ENCODE results near the gene ZFAND3.

Gene ZFAND3

DNA sequence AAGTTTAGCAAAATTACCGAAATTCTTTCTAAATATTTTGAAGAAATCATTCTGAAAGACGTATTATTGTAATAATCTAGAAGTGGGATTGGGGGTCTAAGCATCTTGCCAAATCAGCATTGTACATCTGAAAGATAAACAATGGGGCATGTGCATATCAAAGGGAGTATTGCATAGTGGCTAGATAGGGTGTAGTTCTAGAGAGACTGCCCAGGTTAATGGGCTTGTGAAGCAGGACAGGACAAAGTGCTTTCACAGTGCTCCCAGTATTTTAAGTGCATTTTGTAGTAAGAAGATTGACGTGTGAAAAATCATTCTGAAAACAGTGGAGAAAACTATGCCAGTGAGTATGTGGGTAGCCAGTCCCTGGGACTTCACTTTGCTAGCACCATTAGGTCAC, 236.8 kb downstream of the ZFAND3 start:
- no peak for DNase-seq

DNA sequence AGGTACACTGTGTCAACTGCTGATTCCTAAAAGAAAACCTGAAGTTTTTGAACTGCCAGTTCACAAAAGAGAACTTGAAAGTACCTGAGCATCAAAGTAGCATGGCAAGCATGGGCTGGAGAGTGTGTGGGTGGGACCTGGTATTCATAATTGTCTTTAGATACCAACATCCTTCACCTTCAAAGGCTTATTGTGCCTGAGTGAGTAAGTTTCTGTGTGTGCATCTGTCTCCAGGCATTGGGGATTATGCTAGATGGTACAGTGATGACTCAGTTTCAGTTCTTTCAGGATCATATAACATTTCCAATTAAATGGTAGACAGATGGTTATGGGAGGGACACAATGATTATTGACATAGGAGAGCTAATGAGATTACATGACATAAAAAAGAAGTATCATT, 238.5 kb downstream of the ZFAND3 start:
- DNase-seq: peak; percentile 6

DNA sequence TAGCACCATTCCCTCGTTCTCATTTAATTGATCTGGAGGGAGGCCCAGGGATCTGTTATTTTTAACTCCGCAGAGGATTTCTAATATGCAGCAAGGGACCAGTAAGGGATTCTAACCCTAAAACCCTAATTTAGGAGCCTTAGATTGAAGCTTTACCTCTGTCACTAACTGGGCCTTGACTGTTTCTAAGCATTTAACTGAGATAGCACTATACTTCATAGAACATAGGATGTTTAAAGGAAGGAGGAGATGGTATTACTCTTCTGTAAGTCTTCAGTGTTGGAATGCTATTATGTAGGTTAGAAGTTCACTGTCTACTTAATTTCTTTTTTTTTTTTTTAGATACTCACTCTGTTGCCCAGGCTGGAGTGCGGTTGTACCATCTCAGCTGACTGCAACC, 242.5 kb downstream of the ZFAND3 start:
- no peak for DNase-seq

DNA sequence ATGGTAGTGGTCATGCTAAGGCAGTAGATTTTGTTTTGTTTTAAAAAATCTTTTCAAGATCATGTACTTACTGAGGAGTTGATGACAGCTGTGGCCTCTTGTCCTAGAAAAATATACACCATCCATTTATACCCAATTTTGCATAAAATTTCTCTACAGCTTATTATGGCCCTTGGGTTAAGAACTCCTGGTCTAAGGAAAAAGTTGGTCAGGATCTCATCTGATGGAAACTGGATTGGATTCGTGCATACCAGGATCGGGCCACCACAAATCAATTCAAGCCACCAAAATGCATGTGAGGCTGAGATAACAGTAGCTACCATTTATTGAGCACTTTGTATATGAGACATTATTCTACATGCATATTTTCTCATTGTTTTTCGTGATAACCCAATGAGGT, 244.4 kb downstream of the ZFAND3 start:
- no peak for DNase-seq

GRCh38 chr6:38064431-38064830, 244.9 kb downstream of the ZFAND3 start:
- no peak for DNase-seq

DNA sequence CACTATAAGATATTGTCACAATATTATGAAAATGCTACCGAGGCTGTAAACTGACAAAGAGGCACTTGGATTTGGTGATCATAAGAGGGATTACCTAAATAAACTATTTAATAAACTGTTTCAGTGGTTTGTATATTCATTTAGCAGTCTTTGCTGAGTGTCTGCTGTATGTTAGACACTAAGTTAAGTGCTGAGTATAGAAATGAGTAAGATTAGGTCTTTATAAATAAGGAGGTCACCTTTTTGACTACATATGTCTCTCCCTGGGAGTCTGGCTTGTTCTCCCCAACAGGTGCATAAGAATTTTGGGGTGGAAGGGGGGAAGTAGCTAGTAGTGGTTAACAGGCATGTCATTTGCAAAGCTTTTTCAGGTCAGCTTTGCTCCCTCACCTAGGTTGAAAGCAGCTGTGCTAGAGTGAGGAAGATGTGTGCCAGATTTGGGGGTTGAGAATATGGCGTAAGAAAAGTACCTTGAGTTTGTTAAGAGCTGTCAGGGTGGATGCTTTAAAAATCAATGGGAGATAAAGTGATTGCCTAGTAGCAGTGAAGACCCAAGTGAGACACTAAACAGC, 246.3 kb downstream of the ZFAND3 start:
- no peak for DNase-seq

GRCh38 chr6:38067263-38067980, 247.9 kb downstream of the ZFAND3 start:
- no peak for DNase-seq

GRCh38 chr6:38068854-38069590, 249.5 kb downstream of the ZFAND3 start:
- DNase-seq: no peak

- no peak for DNase-seq
These were observed 258.0 kb downstream of the ZFAND3 start for GRCh38 chr6:38077488-38078030.

DNA sequence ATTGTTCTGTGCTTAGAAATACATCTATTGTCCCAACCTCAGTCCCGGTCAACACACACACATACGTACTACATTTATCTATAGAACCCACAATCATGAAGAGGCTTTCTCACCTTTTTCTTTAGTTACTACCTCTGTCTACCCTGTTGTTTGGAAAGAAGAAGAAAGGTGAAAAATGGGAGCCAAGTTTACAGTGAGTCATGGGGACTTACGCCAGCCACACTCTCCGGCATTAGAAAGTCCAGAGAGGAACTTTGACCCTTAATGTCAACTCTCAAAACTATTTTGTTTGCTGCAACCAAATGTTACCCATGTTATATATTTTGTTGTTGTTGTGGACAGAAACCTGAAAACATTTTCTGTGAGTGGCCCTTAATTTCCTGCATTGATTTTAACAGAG, 259.1 kb downstream of the ZFAND3 start:
- no peak for DNase-seq

DNA sequence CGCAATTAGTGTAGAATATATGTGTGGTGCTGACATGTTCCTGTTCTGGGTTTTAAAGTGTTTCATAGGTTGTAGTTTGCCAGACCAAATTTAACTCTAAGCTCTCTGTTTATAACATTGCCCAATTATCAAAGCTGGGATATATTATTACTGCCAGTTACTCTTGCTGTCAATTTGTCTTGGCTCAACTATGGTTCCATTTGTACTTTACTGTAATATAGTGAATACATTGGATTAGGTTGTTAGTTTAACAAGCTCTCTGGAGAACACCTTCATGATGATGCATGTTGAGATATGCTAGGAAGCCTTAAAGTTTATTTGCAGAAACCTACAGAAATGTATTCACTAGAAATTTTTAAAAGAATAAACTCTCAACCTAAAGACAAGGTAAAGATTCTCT, 259.6 kb downstream of the ZFAND3 start:
- no peak for DNase-seq

GRCh38 chr6:38079537-38079936, 260.0 kb downstream of the ZFAND3 start:
- no peak for DNase-seq

- no peak for DNase-seq
These were observed 260.8 kb downstream of the ZFAND3 start for GRCh38 chr6:38080360-38080759.

DNA sequence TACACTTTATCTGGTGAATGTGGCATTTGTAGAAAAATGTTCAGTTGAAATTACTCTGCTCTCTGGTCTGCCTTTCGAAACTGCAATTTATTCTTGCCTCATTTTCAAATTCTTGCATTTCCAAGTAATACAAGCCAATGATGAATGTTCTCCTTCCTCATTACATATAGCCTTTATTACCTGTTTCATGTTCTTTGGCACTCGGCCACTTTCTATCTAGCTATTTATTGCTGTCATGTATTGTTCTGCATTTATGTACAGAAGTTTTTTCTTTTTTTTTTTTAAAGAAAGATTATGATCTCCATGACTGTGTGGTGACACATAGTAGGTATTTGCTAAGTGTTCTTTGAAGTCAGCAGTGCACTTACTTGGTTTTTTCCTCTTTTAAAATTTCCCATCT, 261.4 kb downstream of the ZFAND3 start:
- DNase-seq: no peak

- DNase-seq: no peak
These were observed 265.5 kb downstream of the ZFAND3 start for GRCh38 chr6:38085031-38085430.

DNA sequence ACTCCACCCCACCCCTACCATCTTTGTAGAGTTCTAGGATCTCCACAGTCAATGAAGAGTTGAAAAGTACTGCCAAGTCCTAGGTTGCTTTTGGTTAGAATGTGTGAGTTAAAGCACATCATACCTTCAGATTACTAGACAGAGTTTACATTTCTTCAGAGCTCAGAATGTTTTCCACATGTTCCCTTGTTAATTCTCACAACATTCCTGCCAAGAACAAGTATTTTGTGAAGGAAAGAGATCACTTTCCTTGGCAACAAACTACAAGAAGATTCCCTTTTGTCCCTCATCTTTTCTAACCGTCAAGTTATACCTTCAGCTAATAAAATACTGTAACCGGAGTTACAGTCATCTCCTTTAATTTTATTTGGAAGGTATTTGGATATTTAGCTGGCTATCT, 266.8 kb downstream of the ZFAND3 start:
- no peak for DNase-seq

DNA sequence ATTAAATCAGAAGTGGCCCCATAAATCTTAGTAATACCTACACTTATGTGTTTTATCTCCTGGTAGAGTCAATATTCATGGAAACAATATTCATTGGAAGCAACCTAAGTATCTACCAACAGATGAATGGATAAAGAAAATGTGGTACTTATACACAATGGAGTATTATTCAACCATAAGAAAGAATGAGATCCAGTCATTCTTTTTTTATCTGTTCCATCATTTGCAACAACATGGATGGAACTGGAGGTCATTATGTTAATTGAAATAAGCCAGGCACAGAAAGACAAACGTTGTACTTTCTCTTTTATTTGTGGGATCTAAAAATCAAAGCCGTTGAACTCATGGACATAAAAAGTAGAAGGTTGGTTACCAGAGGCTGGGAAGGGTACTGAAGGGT, 268.5 kb downstream of the ZFAND3 start:
- no peak for DNase-seq

GRCh38 chr6:38088829-38089228, 269.3 kb downstream of the ZFAND3 start:
- DNase-seq: no peak

DNA sequence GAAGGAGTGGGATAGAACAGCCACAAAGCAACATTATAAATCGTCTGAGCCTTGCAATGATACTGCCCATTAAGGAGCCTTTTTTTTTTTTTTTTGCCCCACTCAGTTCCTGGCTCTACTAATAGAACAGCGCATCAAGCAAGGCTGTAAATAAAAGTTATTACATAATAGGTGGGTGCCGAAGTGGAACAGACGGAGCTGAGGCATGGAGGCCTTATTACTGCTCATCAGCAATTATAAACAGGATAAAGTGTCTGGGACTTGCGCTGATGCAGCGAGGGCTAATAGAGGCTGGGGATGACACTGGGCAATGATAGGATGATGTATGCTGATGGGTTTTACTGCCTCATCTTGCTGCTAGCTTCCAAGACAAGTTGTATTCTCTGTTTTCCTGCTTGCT, 272.1 kb downstream of the ZFAND3 start:
- no peak for DNase-seq

DNA sequence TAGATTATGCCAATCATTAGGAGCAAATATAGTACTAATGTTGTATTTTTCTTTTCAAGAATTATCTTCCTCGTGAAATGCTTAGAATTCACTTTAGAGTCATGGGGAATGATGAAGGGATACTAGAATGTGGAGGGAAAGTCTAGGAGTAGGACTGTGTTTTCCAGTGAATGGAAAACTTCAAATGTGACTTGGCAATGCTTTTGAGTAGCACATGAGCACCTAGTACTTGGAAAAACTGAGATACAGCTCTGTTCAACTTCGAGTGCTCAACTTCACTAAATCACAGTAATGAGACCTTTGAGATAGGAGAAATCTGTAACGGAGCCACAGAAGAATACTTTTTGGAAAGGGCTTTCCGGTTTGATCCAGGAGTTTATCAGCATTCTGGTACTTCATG, 272.9 kb downstream of the ZFAND3 start:
- no peak for DNase-seq

DNA sequence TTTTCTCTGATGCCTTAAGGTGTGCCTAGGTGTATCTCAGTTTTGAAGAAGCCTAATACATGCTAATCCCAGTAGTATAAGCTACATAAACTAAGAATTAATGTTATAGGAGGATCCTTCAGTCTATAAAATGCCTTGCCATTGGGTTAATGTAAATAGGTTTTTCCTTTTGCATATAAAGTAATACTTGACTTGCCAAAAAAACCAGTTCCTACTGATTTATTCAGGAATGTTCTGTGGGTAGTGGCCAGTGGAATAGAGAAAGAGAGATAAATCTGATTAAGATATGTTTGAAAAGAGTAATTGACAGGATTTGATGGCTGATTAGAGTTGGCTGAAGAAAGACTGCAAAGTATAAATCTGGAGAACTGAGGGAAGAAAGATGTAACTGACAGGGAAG, 273.4 kb downstream of the ZFAND3 start:
- no peak for DNase-seq

DNA sequence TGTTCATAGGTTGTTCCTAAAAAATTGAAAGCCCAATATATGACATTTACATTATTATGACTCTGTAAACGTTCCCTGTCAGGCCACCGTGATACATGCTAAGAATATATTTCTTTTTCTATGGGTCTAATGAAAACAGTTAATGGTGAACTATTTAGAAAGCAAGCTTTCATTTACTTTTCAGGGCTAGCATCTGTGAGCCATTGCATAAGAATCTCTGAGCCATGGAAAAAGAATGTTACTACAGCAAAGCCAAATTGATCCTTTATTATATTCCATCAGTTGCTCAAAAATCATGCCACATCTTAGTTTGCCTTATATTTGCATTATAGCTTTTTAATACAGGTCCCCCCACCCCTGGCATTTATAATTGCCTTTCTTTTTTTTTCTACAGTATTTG, 275.5 kb downstream of the ZFAND3 start:
- no peak for DNase-seq

DNA sequence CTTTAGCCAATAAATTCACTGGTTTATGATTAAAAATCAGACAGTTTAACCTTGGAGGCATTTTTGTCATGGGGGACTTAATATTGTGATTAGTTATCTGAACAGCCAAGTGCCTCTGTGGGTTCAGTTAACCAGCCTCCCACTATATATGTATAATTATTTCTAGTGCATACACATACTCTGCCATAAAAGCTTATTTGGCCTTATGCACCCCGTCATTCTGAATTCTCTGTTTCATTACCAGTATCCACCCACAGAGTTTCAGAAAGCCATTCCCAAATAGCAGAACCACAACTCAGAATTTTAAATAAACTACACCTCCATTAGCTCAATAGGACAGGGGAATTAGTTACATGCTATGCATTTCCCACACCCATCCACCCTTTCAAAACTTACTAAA, 279.7 kb downstream of the ZFAND3 start:
- DNase-seq: no peak

- no peak for DNase-seq
These were observed 280.9 kb downstream of the ZFAND3 start for GRCh38 chr6:38100380-38100779.

Measured in CD4-positive, alpha-beta T cell treated with Interleukin-4 for 4 hours (primary cell).